Caco-2 (cell line): ENCODE results near the gene CALML3. TPM values are rescaled to one million over a fixed set of nuclear protein-coding genes. Genes with fewer than 3 reads are reported as not detected.

Source experiments
- BruUV-seq: library from RNA; stranded (reverse); fragments of 400-500 nt; replicated peaks from 2 replicates; lab custom pipeline; 2021; lab: Mats Ljungman, UMichigan
- CTCF ChIA-PET: fragments of 300-600 bp; sonication (Branson Sonifier 250); formaldehyde crosslinking; loops from one replicate; lab custom pipeline; 2022; ENCODE audit warnings: antibody characterized with exemption; lab: Charles Lee
- POLR2A ChIA-PET: fragments of 300-600 bp; sonication (Branson Sonifier 250); formaldehyde crosslinking; loops from one replicate; lab custom pipeline; 2022; ENCODE audit warnings: antibody characterized with exemption; lab: Charles Lee
- DNase-seq, 2 experiments: peaks; one replicate each; pipeline versions ENCODE4 v3.0.0 to v3.0.0-alpha.2; 2020 to 2022
- H3K27me3 ChIP-seq: replicated peaks from 2 replicates; pipeline ENCODE4 v1.6.0; 2011; ENCODE audit warnings: low read length; ENCODE audit not compliant: control insufficient read depth, insufficient read depth
- H3K36me3 ChIP-seq: 2 replicates; pipeline ENCODE4 v1.5.1; 2011; ENCODE audit warnings: low read length; ENCODE audit not compliant: control insufficient read depth, insufficient read depth
- H3K4me1 ChIP-seq: fragments of 250-450 bp; sonication (Bioruptor Pico); 2 replicates; pipeline ENCODE4 v1.5.1; 2020; ENCODE audit warnings: mild to moderate bottlenecking
- H3K4me3 ChIP-seq: 2 replicates; pipeline ENCODE4 v1.5.1; 2011; ENCODE audit warnings: low read depth, mild to moderate bottlenecking, control low read depth, low read length
- H3K9me3 ChIP-seq: fragments of 250-450 bp; sonication (Bioruptor Pico); 2 replicates; pipeline ENCODE4 v1.5.1; 2020; ENCODE audit warnings: mild to moderate bottlenecking, moderate library complexity
- H3K27ac Mint-ChIP-seq: one replicate; pipeline ENCODE4 v1.8.0; 2022; ENCODE audit warnings: mixed read lengths; ENCODE audit not compliant: unreplicated experiment
- H3K27me3 Mint-ChIP-seq: one replicate; pipeline ENCODE4 v1.8.0; 2022; ENCODE audit warnings: mixed read lengths; ENCODE audit not compliant: insufficient read depth, unreplicated experiment
- H3K36me3 Mint-ChIP-seq: one replicate; pipeline ENCODE4 v1.8.0; 2022; ENCODE audit warnings: mild to moderate bottlenecking, mixed read lengths; ENCODE audit not compliant: insufficient read depth, unreplicated experiment
- H3K4me1 Mint-ChIP-seq: one replicate; pipeline ENCODE4 v1.8.0; 2022; ENCODE audit warnings: low read depth, mixed read lengths; ENCODE audit not compliant: unreplicated experiment
- H3K4me3 Mint-ChIP-seq: one replicate; pipeline ENCODE4 v1.8.0; 2022; ENCODE audit warnings: mild to moderate bottlenecking, moderate library complexity, mixed read lengths; ENCODE audit not compliant: unreplicated experiment
- H3K9me3 Mint-ChIP-seq: one replicate; pipeline ENCODE4 v1.8.0; 2022; ENCODE audit warnings: mixed read lengths; ENCODE audit not compliant: unreplicated experiment
- intact Hi-C: fragments of 100-400 bp; cut with micrococcal nuclease; formaldehyde crosslinking; loops from one replicate; pipeline ENCODE4 v1.10.0; 2022; ENCODE audit not compliant: unreplicated experiment
- total RNA-seq: library from RNA; stranded (reverse); gene quantifications from 2 replicates; pipeline ENCODE4 v1.2.3, GENCODE V29; 2022
- TF ChIP-seq, protein P1 (sequence below), 2 experiments: fragments of 200-600 bp in 1 of 2; IDR thresholded peaks; 1 replicate in 1 of 2; 2 replicates in 1 of 2; pipeline versions ENCODE4 v1.5.1 to v1.8.0; 2011 to 2022; ENCODE audit warnings: antibody characterized with exemption in 1 of 2, control low read depth in 1 of 2, inconsistent platforms in 1 of 2, low read depth in 1 of 2, low read length in 1 of 2, mild to moderate bottlenecking in 1 of 2, moderate library complexity in 1 of 2; ENCODE audit not compliant: insufficient read depth in 1 of 2, severe bottlenecking in 1 of 2, unreplicated experiment in 1 of 2

CALML3 gene
- total RNA-seq, 1 experiment from 2014 or later, result 0.18 TPM

DNA sequence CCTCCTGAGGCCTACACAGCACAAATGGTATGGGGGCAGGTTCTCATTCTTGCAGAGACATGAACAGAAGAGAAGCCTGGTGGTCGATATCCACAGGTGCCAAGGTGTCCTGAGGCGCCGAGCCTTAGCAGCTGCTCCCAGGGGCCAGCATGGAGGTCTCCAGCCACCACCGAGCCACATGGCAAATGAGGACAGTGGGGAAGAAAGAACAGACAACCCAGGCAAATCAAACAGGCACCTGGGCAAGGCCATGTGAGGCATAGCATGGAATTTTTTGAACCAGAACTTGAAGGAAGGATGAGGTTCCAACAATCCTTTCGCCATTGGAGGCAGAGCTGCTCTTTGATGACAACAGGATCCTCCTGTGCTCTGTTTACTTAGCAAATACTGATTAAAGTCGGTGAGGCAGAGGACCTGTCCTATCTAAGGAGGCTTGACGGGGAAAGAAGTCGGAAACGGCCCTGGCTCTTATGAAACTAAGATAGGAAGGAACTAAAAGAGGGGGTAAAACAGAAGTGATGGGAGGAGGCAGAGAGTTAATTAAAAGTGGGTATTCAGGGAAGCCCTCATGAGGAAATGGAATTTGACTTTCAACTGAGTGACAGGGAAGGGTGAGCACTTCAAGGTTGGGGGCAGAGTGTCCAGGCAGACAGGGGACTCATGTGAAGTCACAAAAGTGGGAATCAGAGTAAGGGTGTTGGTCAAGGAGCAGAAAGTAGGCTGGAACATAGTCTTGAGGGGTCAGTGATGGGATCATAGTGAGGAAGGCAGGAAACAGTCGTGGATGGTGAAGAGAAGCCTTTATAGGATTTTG, 8.6 kb upstream of the CALML3 start:
- intact Hi-C loops, result loop anchor here (5.0 kb wide), 1 partner anchor 71 kb away; no protein-coding TSS in a partner anchor
- peak overlapping the region; percentile 73 for H3K27ac Mint-ChIP-seq
- no TSS peak for BruUV-seq

DNA sequence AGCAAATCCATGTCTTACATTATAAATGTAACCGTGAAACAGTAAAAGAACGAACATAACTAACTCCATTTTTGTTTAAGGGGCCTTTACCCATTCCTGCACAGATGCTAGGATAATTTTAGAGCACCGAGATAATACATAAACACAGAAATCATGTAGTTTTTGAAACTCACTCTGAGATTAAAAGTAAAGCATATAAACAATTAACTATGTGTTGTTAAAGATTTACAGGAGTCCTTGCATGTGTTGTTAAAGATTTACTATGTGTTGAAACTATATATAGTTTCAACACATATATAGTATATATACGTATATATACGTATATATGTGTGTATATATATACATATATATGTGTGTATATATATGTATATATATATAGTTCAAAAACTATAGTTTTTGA, 7.2 kb upstream of the CALML3 start:
- H3K27ac Mint-ChIP-seq, result peak overlapping the region; percentile 70
- H3K4me1 ChIP-seq, result peaks cover 61% of the 10 kb centered on the region
- no peaks in the 10 kb centered on the region for H3K27me3 ChIP-seq
- peaks cover 19% of the 10 kb centered on the region for H3K36me3 Mint-ChIP-seq
- H3K4me3 Mint-ChIP-seq, result peak overlapping the region; percentile 44
- TF ChIP-seq, protein P1, sequence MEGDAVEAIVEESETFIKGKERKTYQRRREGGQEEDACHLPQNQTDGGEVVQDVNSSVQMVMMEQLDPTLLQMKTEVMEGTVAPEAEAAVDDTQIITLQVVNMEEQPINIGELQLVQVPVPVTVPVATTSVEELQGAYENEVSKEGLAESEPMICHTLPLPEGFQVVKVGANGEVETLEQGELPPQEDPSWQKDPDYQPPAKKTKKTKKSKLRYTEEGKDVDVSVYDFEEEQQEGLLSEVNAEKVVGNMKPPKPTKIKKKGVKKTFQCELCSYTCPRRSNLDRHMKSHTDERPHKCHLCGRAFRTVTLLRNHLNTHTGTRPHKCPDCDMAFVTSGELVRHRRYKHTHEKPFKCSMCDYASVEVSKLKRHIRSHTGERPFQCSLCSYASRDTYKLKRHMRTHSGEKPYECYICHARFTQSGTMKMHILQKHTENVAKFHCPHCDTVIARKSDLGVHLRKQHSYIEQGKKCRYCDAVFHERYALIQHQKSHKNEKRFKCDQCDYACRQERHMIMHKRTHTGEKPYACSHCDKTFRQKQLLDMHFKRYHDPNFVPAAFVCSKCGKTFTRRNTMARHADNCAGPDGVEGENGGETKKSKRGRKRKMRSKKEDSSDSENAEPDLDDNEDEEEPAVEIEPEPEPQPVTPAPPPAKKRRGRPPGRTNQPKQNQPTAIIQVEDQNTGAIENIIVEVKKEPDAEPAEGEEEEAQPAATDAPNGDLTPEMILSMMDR (IDR thresholded peaks at IDR 0.05; ENCODE audit: insufficient read depth in 1 of 2, low read depth in 1 of 2, low read length in 1 of 2, severe bottlenecking in 1 of 2, unreplicated experiment in 1 of 2), result no peak
- intact Hi-C loops, result loop anchor here (5.0 kb wide), 1 partner anchor 70 kb away; no protein-coding TSS in a partner anchor
- no peaks in the 10 kb centered on the region for H3K27me3 Mint-ChIP-seq
- ChIA-PET POLR2A (interaction anchor here (0.5 to 1.9 kb wide), 5 partner anchors 12 to 220 kb away, joined by 3 to 9 read pairs (median 5); no protein-coding TSS in a partner anchor), CTCF (interaction anchor here (0.9 to 1.4 kb wide), 6 partner anchors 16 to 112 kb away, joined by 3 to 6 read pairs (median 4); no protein-coding TSS in a partner anchor)
- H3K4me3 ChIP-seq, result no peak overlapping the region
- H3K9me3 ChIP-seq, result peaks cover 11% of the 10 kb centered on the region
- BruUV-seq, result TSS peak; percentile 63
- H3K9me3 Mint-ChIP-seq, result no peaks in the 10 kb centered on the region
- DNase-seq, result no peak
- peaks cover 53% of the 10 kb centered on the region for H3K4me1 Mint-ChIP-seq
- no peaks in the 10 kb centered on the region for H3K36me3 ChIP-seq

More for the DNA sequence above, 8.6 kb upstream of the CALML3 start:
- H3K27me3 ChIP-seq, result no peaks in the 10 kb centered on the region
- H3K9me3 ChIP-seq, result peaks cover 11% of the 10 kb centered on the region
- ChIA-PET POLR2A (interaction anchor here (1.4 kb wide), 1 partner anchor 70 kb away, joined by 6 read pairs; no protein-coding TSS in a partner anchor), CTCF (interaction anchor here (0.9 kb wide), 1 partner anchor 107 kb away, joined by 4 read pairs; no protein-coding TSS in a partner anchor)
- H3K4me1 Mint-ChIP-seq, result peaks cover 59% of the 10 kb centered on the region
- H3K4me3 ChIP-seq, result no peak overlapping the region
- H3K36me3 Mint-ChIP-seq, result peaks cover 19% of the 10 kb centered on the region
- H3K9me3 Mint-ChIP-seq, result no peaks in the 10 kb centered on the region
- no peaks in the 10 kb centered on the region for H3K27me3 Mint-ChIP-seq
- TF ChIP-seq, protein P1 (IDR thresholded peaks at IDR 0.05; ENCODE audit: insufficient read depth in 1 of 2, low read depth in 1 of 2, low read length in 1 of 2, severe bottlenecking in 1 of 2, unreplicated experiment in 1 of 2), result no peak
- H3K4me3 Mint-ChIP-seq, result peak overlapping the region; percentile 27
- H3K4me1 ChIP-seq, result peaks cover 71% of the 10 kb centered on the region
- H3K36me3 ChIP-seq, result no peaks in the 10 kb centered on the region
- peak; percentile 62 to 69 for DNase-seq

DNA sequence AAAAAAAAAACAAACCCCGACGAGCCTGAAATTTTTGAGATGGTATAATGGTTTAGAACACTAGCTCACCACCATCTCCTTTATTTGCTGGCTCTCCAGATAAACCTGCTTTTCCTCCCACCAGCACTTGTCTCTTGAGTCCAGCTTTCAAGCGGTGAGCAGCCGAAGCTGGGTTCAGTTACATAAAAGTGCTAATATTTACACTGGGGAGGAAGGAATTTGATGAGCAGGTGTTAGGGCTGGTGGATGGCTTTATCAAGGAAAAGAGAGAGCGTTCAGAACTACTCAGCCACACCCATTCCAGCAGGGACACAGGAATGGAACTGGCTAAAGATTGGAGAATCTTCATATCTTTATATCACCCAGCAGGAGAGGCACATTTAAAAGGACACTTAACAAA, 6.6 kb upstream of the CALML3 start:
- H3K36me3 ChIP-seq, result no peaks in the 10 kb centered on the region
- peak; percentile 93 to 95 for DNase-seq
- BruUV-seq, result no TSS peak
- H3K4me1 Mint-ChIP-seq, result peaks cover 47% of the 10 kb centered on the region
- intact Hi-C loops, result loop anchor here (1.0 to 5.0 kb wide), 8 partner anchors 15 to 105 kb away; no protein-coding TSS in a partner anchor
- no peaks in the 10 kb centered on the region for H3K27me3 ChIP-seq
- no peaks in the 10 kb centered on the region for H3K27me3 Mint-ChIP-seq
- no peak overlapping the region for H3K4me3 ChIP-seq
- no peaks in the 10 kb centered on the region for H3K9me3 Mint-ChIP-seq
- peaks cover 11% of the 10 kb centered on the region for H3K9me3 ChIP-seq
- H3K27ac Mint-ChIP-seq, result peak overlapping the region; percentile 70
- CTCF ChIA-PET, result interaction anchor here (0.6 to 1.4 kb wide), 7 partner anchors 17 to 112 kb away, joined by 3 to 6 read pairs (median 4); no protein-coding TSS in a partner anchor
- TF ChIP-seq, protein P1 (IDR thresholded peaks at IDR 0.05; ENCODE audit: insufficient read depth in 1 of 2, low read depth in 1 of 2, low read length in 1 of 2, severe bottlenecking in 1 of 2, unreplicated experiment in 1 of 2), result no peak
- H3K36me3 Mint-ChIP-seq, result peaks cover 19% of the 10 kb centered on the region
- H3K4me1 ChIP-seq, result peaks cover 56% of the 10 kb centered on the region
- H3K4me3 Mint-ChIP-seq, result peak overlapping the region; percentile 44
- POLR2A ChIA-PET, result interaction anchor here (0.5 to 1.9 kb wide), 7 partner anchors 12 to 650 kb away, joined by 3 to 9 read pairs (median 4); partner anchors contain the start of gene GDI2
